ENCODE data around the gene S100A14. TPM values are rescaled to one million over a fixed set of nuclear protein-coding genes. Genes with fewer than 3 reads are reported as not detected.

Gene S100A14
- total and polyA plus RNA-seq, 2 of the 4 experiments (the other 2 are of a cell fraction): 0.10 TPM; not detected in 1

- no peak for TF ChIP-seq CHD1 (IDR thresholded peaks at IDR 0.05; ENCODE audit: low read depth, low read length)
- peak; percentile 90; the same call in 1 of the 2 replicates for TF ChIP-seq MAZ (IDR thresholded peaks at IDR 0.05; ENCODE audit: borderline replicate concordance, low read depth, low read length)
These were observed 42.5 kb upstream of the S100A14 start, which contains the start of gene SNAPIN (continued) for GRCh38 chr1:153658400-153659174.

DNA sequence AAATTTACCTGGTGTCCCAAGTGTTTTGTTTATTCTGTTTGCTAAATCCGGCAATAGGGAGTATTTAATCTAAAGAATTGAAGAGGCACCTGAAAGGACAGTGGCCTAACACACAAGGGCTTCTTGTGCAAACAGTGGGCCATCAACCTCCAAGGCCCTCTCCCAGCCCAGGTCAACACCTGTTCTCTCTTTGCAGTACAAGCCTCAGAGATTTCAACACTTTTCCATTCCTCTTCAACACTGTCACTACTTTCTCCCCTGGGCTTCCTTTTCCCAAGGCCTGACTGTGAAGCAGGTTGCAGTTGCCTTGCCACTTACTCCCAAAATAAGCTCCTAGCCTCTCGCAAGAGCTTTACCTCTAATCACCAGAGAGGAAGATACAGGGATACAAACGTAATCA, 39.2 kb upstream of the S100A14 start:
- Histone ChIP-seq H3K56ac (ENCODE audit: extremely low read depth, insufficient read depth, low read length) (no peak overlapping the region), H4K91ac (ENCODE audit: insufficient read depth, low read depth, low read length) (no peak overlapping the region), H3K9me3 (ENCODE audit: control insufficient read depth, insufficient read depth, low read length) (no peaks in the 10 kb centered on the region), H3K9ac (ENCODE audit: low read depth, low read length) (no peak overlapping the region), H4K5ac (ENCODE audit: low read depth, low read length) (no peak overlapping the region), H3K4me3 (ENCODE audit: insufficient read depth, low read depth, low read length) (no peak overlapping the region), H3K4me2 (ENCODE audit: low read depth, low read length) (no peak overlapping the region), H4K8ac (ENCODE audit: low read depth in 2 of 2, low read length in 2 of 2) (no peak overlapping the region), H3K79me1 (ENCODE audit: low read depth in 1 of 2, low read length in 2 of 2) (peaks cover 3 to 14% of the 10 kb centered on the region in 2 experiments; a peak in 3 of 4 replicates), H3K14ac (replicated peaks; ENCODE audit: low read depth, low read length) (no peak overlapping the region), H2AK9ac (replicated peaks; ENCODE audit: low read depth, low read length, poor library complexity) (no peak overlapping the region), H2BK20ac (ENCODE audit: low read depth, low read length) (no peak overlapping the region), H3K4me1 (ENCODE audit: control insufficient read depth, insufficient read depth, low read length) (peaks cover 9% of the 10 kb centered on the region), H3K27ac (ENCODE audit: insufficient read depth, low read length) (no peak overlapping the region), H4K20me1 (ENCODE audit: insufficient read depth, low read length) (no peaks in the 10 kb centered on the region), H2BK120ac (ENCODE audit: low read depth, low read length) (no peak overlapping the region), H3K27me3 (ENCODE audit: control insufficient read depth, insufficient read depth, low read length) (no peaks in the 10 kb centered on the region), H3K23ac (ENCODE audit: low read depth, low read length) (no peak overlapping the region), H2BK5ac (ENCODE audit: low read depth, low read length, poor library complexity, severe bottlenecking) (no peak overlapping the region), H3K36me3 (ENCODE audit: control insufficient read depth, insufficient read depth, low read length) (no peaks in the 10 kb centered on the region), H3K4ac (ENCODE audit: low read depth, low read length) (no peak overlapping the region), H3K9me1 (ENCODE audit: insufficient read depth, low read length) (peaks cover 6% of the 10 kb centered on the region; the same call in 1 of the 2 replicates), H3K18ac (ENCODE audit: low read depth, low read length) (no peak overlapping the region), H2BK15ac (ENCODE audit: low read depth, low read length) (no peak overlapping the region), H2AFZ (replicated peaks; ENCODE audit: low read length, poor library complexity) (no peak overlapping the region), H2AK5ac (ENCODE audit: low read depth, low read length) (no peak overlapping the region)
- ChIA-PET CTCF (no interaction called here), POLR2A (ENCODE audit: unreplicated experiment) (interaction anchor here (0.7 kb wide), 1 partner anchor 87 kb away, joined by 8 read pairs; no protein-coding TSS in a partner anchor)
- no peak for DNase-seq
- no CpG with 5 or more reads among the region's 3 CpGs for WGBS, 2 experiments (ENCODE audit: extremely low coverage in 2 of 2, insufficient read length in 1 of 2)
- dilution Hi-C loops (cut with HindIII; ENCODE audit: low sequenced_read_pairs, unreplicated experiment) (no loop called here), intact Hi-C loops (cut with micrococcal nuclease) (no loop called here), in situ Hi-C loops (cut with MboI; ENCODE audit: low sequenced_read_pairs) (no loop called here)
- BruUV-seq (replicated peaks): no TSS peak
- no peak for ATAC-seq (ENCODE audit: low read depth)
- no peak for TF ChIP-seq CEBPB (IDR thresholded peaks at IDR 0.05; ENCODE audit: low read depth, low read length)
- no peak for TF ChIP-seq SMC3 (IDR thresholded peaks at IDR 0.05; ENCODE audit: low read depth, low read length)
- TF ChIP-seq CHD1 (IDR thresholded peaks at IDR 0.05; ENCODE audit: low read depth, low read length): no peak
- TF ChIP-seq NFE2L2 (IDR thresholded peaks at IDR 0.05; ENCODE audit: low read depth, low read length): no peak
- TF ChIP-seq RAD21 (IDR thresholded peaks at IDR 0.05; ENCODE audit: low read length): no peak
- no peak for TF ChIP-seq CTCF (conservative IDR thresholded peaks at IDR 0.05; ENCODE audit: low read depth, low read length)
- no peak for TF ChIP-seq USF2 (IDR thresholded peaks at IDR 0.05; ENCODE audit: low read depth, low read length)
- no peak for TF ChIP-seq ELK1 (IDR thresholded peaks at IDR 0.05; ENCODE audit: borderline replicate concordance, low read depth, low read length)
- no peak for TF ChIP-seq RFX5 (IDR thresholded peaks at IDR 0.05; ENCODE audit: low read depth, low read length)
- TF ChIP-seq MAZ (IDR thresholded peaks at IDR 0.05; ENCODE audit: borderline replicate concordance, low read depth, low read length): no peak
- TF ChIP-seq POLR2A (IDR thresholded peaks at IDR 0.05; ENCODE audit: low read depth, low read length): no peak
- no peak for TF ChIP-seq FOS (IDR thresholded peaks at IDR 0.05; ENCODE audit: low read depth, low read length)
